Activated T-cell treated with anti-CD3 and anti-CD28 coated beads for 48 hours (primary cell): ENCODE results near the gene TBC1D24.
A peak's percentile ranks its signal among the peaks of the same experiment; 100 is the strongest.

Source experiments
- DNase-seq: peaks from one replicate; pipeline ENCODE4 v3.0.0-alpha.2; 2020; ENCODE audit warnings: low read depth

The TBC1D24 gene

DNA sequence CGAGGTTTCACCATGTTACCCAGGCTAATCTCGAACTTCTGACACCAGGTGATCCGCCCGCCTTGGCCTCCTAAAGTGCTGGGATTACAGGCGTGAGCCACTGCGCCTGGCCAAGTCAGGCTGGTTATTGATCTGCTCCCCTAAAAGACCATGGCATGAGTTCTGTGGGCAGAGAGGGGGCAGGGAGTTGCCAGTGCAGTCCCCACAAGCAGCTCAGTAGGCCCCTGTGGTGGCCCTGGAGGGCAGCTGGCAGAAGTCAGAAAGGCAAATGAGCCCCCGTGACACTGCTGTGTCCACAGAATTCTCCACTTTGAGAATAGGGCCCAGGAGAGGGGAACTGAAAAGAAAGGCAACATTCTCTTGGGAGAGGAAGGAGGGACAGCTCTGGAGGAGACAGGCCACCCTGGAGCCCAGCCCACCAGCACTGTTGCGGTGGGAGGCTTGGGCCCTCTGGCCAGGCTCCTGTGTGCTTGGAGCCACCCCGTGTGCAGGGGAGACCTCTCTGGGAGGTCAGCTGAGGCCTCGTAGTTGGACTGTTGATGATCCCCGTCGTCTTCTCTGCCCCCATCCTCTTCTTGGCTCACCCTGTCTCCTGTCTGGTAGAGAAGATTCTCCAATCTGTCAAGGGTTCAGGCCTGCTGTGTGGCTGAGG, 43.2 kb downstream of the TBC1D24 start:
- no peak for DNase-seq

DNA sequence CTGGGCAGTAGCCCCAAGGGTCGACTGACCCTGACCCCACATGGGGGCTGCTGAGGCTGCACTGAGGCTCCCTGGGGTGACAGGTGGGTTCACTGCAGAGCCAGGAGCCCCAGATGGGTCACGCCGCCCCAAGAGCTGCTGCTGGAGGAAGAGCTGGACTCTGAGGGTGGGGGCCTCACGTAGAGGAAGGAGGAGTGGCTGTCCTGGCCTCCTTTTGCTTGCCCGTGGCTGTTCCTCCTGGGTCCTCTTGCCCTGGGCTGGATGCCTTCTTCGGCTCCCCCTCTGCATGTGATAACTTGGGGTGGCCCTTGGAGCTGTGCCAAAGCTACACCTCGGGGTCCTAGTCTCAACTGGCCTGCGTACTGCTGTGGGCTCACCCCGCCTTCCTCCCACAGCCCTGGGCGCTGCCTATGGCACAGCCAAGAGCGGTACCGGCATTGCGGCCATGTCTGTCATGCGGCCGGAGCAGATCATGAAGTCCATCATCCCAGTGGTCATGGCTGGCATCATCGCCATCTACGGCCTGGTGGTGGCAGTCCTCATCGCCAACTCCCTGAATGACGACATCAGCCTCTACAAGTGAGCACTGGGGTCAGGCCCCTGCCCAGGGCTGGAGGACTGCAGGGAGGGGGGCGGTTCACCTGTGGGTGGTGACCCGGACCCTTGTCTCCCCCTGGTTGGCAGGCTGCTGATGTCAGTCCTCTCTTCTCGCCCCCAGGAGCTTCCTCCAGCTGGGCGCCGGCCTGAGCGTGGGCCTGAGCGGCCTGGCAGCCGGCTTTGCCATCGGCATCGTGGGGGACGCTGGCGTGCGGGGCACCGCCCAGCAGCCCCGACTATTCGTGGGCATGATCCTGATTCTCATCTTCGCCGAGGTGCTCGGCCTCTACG, 44.1 kb downstream of the TBC1D24 start:
- no peak for DNase-seq

DNA sequence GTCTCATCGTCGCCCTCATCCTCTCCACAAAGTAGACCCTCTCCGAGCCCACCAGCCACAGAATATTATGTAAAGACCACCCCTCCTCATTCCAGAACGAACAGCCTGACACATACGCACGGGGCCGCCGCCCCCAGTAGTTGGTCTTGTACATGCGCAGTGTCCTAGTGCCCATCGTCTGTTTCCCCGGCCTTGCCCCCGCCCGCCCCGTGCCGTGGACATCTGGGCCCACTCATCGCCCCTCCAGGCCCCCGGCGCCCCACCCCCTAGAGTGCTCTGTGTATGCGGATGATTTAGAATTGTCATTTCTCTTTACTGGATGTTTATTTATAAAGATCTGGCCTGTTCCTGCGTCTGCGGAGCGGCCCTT, 44.8 kb downstream of the TBC1D24 start:
- DNase-seq, result no peak

DNA sequence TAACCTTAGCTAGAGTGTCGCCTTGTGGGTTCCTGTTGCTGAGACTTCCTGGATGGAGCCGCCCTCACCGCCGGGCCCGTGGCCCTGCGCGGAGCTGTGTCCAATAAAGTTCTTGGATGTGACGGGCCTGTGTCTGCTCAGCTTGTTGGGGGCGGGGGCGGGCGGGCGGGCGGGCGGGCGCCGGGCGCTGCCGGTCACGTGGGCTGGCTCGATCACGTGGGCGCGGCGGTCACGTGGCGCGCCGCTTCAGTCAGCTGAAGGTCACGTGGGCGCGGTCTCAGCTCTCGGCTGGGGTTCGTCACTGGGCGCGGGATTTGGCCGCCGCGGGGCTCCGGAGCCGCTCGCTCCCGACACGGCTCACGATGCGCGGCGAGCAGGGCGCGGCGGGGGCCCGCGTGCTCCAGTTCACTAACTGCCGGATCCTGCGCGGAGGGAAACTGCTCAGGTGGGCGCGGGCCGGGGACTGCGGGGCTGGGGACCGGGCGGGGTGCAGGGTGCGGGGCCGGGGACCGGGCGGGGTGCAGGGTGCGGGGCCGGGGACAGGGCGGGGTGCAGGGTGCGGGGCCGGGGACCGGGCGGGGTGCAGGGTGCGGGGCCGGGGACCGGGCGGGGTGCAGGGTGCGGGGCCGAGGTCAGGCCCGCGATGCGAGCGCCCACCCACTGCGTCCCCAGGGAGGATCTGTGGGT, 45.3 kb downstream of the TBC1D24 start, which contains the start of gene AMDHD2:
Gene AMDHD2, plus strand, starts transcription at position 275 of the 687 bp plus-strand sequence. Its CDS starts 88 bp downstream, at position 363.
- peak; percentile 88 for DNase-seq

DNA sequence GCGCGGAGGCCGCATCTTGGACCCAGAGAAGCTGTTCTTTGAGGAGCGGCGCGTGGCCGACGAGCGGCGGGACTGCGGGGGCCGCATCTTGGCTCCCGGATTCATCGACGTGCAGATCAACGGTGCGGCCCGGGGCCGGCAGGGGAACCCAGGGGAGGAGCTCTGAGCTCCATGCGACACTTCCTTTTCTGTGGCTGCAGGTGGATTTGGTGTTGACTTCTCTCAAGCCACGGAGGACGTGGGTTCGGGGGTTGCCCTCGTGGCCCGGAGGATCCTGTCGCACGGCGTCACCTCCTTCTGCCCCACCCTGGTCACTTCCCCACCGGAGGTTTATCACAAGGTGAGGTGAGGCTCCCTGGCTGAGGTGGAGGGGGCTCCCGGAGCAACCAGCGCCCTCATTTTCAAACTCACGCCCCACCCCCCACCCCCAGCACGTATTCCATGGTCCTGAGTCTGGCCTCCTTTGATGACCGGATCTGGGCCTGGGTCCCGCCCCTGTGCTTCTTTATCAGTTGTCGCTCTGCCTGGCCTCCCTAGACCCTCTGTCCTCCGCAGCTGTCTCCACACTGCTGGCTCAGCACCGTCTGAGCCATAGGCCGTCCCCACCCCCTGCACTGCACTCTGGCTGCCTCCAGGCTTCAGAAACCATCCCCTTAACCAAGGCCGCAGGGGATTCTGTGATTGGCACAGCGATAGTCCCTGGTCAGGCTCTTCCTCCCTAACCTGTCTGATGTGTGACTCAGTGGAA, 46.0 kb downstream of the TBC1D24 start:
- peak; percentile 37 for DNase-seq

DNA sequence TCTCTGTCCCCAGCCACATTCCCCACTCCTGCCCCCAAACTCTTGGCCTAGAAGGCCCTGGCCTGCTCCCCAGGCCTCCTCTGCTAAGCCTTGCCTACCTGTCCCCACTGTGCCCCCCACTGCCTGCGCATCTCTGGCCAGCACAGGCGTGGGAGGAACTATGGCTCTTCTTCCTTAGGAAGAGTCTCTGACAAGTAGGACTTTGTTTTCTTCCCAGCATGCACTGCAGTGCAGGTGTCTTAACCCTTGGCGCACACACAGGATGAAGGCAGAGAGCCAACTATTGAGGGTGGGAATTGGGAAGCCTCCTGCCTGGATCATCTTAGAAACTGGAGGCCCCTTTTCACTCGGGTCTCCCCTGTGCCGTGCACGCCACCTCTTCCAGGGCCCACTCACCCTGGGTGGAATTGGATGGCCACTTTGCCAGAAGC, 48.9 kb downstream of the TBC1D24 start:
- DNase-seq, result no peak

DNA sequence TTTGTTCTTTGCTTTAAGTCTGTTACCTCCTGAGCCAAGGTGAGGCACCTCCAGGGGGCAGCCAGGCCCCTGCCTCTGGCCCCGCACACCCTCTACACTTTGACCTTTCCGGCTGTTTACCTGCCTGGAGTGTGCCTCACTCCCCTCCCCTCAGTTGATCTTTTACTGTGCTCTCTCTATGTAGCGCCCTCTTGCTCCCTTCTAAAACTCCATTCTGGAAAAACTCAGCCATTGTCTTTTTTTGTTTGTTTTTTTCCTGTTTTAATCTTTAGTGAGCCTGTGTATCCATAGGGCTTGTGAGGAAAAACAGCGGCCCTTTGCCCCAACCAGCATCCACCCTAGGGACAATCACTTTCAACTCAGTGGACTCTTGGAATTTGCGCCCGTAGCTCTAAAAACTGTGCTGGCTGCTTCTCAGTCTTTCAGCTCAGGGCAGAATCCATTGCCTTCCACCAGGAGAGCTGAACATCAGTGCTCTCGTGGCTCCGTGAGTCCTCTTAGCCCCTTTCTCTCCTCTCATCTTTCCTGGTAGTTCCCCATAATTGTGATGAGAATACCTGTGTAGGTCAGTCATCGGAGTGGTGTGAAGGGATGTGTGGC, 49.5 kb downstream of the TBC1D24 start:
- no peak for DNase-seq

DNA sequence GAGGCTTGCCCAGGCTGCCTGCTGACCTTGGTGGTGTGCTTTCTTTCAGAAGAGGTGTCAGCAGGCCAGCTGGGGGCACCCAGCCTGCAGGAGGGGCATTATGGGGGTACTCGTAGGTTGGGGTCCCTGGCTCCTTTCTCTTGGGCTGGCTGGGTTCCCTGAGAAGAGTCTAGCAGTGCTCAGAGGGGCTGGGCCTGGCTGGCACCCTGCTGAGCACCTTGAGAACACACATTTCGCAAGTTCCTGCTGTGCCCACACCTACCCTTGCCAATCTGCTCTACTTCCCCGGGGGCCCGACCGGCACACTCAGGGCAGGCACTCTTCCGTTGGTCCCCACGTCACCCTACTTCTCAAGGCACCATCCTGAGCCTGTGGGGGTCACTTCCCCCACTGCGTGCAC, 51.2 kb downstream of the TBC1D24 start:
- DNase-seq, result no peak

DNA sequence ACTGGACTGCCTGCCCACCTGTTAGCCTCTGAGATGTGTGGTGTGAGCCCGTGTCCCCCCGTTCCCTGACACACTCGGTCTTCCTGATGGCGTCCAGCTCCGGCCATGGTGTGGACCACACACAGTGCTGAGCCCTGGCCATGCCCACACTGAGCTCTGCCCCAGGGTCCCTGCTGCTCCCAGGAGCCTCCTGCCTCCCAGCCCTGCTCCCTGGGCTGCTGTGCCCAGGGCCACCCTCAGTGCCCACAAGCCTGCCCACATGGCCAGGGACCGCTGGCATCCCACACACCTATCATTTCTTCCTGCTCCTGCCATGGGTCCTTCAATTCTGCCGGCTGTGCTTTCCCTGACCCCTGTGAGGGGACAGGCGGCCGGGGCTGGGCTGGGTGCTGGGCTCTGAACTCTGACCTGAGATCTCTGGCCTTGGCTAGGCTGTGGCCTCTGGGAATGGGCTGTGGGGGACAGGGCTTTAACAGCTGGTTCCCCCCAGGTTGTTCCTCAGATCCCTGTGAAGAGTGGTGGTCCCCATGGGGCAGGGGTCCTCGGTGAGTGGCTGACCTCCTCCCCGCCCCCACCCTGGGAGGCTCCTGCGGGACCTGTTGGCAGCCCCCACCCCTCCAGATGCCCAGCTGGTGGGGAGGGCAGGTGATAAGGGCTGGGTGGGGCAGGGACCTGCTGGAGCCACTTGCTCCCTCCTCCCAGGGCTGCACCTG, 52.3 kb downstream of the TBC1D24 start:
- no peak for DNase-seq

DNA sequence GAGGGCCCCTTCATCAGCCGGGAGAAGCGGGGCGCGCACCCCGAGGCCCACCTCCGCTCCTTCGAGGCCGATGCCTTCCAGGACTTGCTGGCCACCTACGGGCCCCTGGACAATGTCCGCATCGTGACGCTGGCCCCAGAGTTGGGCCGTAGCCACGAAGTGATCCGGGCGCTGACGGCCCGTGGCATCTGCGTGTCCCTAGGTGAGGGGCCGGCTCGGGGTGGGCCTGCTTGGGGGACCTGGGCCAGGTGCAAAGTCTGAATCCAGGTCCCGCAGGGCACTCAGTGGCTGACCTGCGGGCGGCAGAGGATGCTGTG, 52.8 kb downstream of the TBC1D24 start:
- DNase-seq, result no peak

DNA sequence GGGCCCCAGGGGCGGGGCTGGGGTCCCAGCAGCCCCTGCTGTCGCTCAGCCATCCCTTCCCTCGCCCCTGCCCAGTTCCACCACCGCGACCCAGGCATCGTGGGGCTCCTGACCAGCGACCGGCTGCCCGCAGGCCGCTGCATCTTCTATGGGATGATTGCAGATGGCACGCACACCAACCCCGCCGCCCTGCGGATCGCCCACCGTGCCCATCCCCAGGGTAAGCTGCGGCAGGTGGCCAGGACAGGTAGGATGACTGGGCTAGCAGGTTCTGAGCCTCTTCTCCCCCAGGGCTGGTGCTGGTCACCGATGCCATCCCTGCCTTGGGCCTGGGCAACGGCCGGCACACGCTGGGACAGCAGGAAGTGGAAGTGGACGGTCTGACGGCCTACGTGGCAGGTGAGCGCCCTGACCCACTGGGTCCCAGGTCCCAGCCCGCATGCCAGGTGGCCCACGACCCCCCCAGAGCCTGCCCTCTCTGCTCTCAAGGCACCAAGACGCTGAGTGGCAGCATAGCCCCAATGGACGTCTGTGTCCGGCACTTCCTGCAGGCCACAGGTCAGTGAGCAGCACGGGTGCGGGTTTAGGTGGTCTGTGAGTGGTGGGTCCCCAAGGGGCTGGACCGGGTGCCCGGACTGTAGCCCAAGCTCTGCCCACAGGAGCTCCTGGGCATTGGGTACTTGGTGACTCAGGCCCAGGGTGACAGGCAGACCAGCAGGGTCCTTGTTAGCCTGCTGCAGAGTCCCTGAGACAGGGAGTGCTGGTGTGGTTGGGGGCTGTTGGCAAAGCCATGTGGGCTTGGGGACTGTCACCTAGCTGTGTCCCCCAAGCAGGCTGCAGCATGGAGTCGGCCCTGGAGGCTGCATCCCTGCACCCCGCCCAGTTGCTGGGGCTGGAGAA, 53.5 kb downstream of the TBC1D24 start:
- DNase-seq, result no peak

DNA sequence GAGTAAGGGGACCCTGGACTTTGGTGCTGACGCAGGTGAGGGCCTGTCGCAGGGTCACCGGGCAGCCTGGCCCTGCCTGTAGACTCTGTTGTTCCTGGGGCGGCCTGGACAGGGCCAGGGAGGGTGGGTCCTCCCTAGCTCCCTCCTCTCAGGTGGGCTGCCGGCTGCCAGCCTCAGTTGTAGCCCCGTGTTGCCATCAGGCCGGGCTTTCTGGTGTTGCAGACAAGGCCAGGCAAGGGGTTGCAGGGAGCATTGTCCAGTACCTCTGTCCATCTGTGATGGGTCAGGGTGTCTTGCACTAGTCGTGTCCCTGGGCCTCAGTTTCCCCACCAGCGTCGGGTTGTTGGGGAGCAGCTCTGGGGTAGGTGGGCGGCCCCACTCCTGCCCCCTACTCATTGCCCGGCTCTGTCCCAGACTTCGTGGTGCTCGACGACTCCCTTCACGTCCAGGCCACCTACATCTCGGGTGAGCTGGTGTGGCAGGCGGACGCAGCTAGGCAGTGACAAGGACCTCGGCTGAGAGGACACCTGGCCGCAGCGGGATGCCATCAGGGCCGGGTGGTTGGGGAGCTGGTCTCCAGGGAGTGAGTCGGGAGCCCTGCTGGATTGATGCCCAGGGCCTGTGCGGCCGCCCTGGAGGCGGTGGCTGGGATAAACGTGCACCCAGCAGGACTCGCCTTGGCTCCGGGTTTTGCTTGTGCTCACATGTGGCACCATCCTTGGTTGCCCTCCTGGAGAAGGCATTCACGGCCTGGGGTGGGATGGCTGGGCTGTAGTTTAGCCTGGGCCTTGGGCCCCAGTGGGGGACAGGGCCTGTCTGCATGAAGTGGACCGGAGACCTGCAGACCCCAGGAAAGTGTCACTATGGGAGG, 54.4 kb downstream of the TBC1D24 start:
- no peak for DNase-seq

DNA sequence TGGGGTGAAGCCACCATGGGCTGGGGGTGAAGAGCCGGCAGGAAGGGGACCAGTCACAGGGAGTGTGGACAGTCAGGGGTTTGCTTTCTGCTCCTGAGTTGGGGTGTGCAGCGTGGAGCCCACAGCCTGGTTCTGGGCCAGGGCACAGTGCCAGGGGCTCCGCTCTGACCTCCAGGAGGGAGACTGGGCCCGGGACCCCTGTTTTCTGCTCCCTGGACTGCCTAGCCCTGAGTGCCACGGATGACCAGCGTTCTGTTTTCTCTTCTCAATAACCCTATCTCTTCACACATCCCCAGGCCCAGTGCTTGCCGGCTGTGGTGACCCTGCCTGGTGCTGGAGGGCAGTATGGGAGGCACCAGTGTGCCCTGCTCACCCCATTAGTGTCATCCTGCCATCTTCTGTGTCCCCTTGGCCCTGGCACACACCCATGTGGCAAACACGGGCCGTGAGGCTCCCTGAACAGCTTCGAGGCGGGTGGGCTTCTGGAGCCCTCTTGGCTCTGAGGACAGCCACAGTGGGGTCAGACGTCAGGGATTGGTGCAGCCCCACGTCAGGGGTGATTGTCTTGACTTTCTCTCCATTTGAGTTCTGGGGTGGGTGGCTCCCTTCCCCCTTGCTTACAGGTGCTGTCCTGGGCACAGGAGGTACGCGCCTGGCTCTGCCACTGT, 55.2 kb downstream of the TBC1D24 start:
- DNase-seq, result no peak

DNA sequence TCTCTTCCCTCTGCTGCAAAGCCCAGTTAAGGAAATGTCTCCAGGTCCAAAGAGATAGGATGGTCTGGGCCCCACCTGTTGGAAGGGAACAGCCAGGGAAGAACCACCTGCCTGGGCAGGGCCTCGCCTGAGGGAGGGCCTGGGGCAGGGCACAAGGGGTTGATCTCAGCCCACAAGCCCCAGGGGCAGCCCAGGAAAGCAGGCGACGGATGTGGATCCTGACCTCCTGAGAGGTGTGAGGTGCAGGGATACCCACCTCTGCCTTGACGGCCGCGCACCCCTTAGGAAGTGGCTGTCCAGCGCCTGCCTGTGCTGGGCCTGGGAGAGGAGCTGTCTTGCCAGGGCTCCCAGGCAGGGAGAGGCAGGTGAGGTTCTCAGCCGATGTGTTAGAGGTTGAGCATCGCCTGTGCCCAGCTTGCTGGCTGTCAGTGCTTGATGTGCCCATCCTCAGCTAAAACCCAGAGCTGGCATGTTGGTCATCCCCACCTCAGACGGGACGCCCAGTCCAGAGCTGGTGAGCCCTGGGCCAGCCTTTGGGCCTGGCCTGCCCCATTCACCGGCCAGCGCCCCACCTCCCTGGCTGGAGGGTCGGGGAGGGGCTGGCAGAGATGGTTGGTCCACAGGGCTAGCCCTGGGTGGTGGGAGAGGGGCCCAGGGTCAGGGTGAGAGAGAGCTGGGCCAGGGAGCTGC, 55.8 kb downstream of the TBC1D24 start:
- DNase-seq, result no peak

DNA sequence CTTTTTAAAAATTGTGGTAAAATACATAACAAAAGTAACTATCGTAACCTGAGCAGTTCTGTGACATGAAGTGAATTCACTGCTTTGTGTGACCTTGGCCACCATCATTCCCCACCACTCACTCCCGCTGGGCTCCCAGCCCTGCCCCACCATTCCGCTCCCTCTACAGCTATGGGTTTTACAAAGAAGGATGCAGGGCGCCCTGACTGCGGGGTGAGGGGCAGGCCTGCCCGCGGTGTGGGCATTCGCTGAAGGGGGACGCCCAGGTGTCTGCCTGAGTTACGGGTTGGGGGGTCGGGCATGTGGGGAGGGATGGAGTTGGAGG, 56.4 kb downstream of the TBC1D24 start, which contains the start of gene CEMP1:
Gene CEMP1, minus strand, starts transcription at position 38 of the 325 bp plus-strand sequence. CDS start 335 bp downstream, outside the sequence.
- no peak for DNase-seq

DNA sequence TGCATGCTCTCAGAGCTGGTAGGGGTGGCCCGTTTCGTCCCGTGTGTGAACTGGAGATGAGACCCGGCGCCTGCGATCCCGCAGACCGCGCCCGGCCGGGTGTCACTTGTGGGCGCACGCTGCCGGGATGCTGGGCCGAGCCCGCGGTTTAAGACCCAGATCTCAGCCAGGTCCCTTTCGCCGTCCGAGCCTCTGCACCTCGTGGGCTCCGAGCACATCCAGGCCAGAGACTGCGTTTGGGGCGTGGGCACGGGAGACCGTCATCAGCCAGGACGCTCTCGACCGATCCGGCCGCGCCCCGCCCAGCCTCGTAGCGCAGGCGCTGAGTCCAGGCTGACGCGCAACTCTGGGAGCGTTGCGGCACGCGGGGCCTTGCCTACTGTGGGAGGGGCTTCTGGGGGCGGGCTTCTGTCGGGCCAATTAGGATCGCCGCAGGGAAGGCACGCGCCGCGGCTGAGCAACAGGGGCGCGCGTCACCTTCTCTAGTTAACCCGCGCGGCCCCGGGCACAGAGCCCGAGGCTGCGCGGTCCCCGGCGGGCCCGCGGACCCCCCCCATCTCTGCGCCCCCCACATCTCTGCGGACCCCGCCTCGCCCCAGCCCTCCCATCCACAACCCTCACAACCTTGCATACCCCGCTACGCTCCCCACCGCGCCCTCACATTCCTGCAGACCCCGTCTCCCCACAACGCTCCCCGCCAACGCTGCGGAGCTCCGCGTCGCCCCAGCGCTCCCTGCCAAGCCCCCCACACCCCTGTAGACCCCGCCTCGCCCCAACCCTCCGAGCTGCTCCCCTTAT, 57.0 kb downstream of the TBC1D24 start:
- DNase-seq, result peak; percentile 97

DNA sequence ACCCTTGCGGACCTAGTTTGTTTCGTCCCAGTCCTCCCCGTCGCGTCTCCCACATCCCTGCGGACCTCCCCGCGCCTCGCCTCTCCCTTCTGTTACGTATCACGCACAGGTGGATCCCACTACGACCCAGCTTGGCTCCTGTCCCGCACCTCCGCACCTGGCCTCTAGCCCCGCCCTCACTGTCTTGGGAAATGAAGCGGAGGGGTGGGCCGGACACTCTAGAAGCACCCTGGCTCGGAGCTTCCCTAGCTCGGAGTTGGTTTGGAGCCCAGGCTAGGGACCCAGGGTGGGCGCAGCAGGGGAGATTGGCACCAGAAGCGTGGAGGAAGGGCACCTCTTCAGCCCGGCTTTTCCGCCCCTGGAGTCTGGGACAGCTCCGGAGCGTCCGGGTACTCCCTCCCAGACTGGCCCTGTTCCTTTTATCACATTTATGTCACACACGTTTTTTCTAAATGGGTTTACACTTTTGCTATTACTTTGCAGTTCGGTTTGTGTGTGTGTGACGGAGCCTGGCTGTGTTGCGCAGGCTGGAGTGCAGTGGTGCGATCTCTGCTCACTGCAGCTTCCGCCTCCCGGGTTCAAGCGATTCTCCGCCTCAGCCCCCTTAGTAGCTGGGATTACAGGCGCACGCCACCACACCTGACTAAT, 57.7 kb downstream of the TBC1D24 start:
- DNase-seq, result peak; percentile 60
